Stimulated activated CD8-positive, alpha-beta memory T cell treated with anti-CD3 and anti-CD28 coated beads, Interleukin-2, amount 100 ng/mL, for 48 hours (primary cell): ENCODE results near the gene ATP8B4.
A peak's percentile ranks its signal among the peaks of the same experiment; 100 is the strongest.
"Not testable (repeated sequence)": the region's sequence is repeated elsewhere in the genome, so short reads cannot be mapped to it uniquely, and the experiment has no call there.

ENCODE experiments used
- DNase-seq, 2 donors: peaks; one replicate each; pipeline ENCODE4 v3.0.0-alpha.2; 2020; ENCODE audit warnings: low read depth in 2 of 2

The ATP8B4 gene

GRCh38 chr15:50137893-50138292 is 18.9 kb upstream of the ATP8B4 start:
- DNase-seq = no peak

GRCh38 chr15:50137330-50137761 is 18.3 kb upstream of the ATP8B4 start:
- peak in 1 of 2 donors; percentile 45 for DNase-seq

GRCh38 chr15:50135031-50135551 is 16.1 kb upstream of the ATP8B4 start:
- peak in 1 of 2 donors; percentile 15 for DNase-seq

- no peak for DNase-seq
These were observed 15.5 kb upstream of the ATP8B4 start for GRCh38 chr15:50134524-50135024.

- DNase-seq = not testable (repeated sequence)
These were observed 13.4 kb upstream of the ATP8B4 start for GRCh38 chr15:50132251-50132984.

- no peak for DNase-seq
These were observed 12.6 kb upstream of the ATP8B4 start for GRCh38 chr15:50131617-50132016.

GRCh38 chr15:50128266-50128665 is 9.2 kb upstream of the ATP8B4 start:
- no peak for DNase-seq

- no peak for DNase-seq
These were observed 8.3 kb upstream of the ATP8B4 start for GRCh38 chr15:50127255-50127777.

GRCh38 chr15:50126072-50126471 is 7.0 kb upstream of the ATP8B4 start:
- no peak for DNase-seq

GRCh38 chr15:50124631-50125030 is 5.6 kb upstream of the ATP8B4 start:
- no peak for DNase-seq

GRCh38 chr15:50123861-50124557 is 5.0 kb upstream of the ATP8B4 start:
- no peak for DNase-seq

GRCh38 chr15:50120729-50121128 is 1.7 kb upstream of the ATP8B4 start:
- no peak for DNase-seq

GRCh38 chr15:50117431-50118027 is 1.5 kb downstream of the ATP8B4 start:
- no peak for DNase-seq

- DNase-seq = no peak
These were observed 2.6 kb downstream of the ATP8B4 start for GRCh38 chr15:50116477-50116876.

GRCh38 chr15:50113992-50114780 is 4.8 kb downstream of the ATP8B4 start:
- DNase-seq = no peak

GRCh38 chr15:50113187-50113505 is 5.9 kb downstream of the ATP8B4 start:
- DNase-seq = no peak

- no peak for DNase-seq
These were observed 6.4 kb downstream of the ATP8B4 start for GRCh38 chr15:50112488-50113186.

- DNase-seq = no peak
These were observed 8.7 kb downstream of the ATP8B4 start for GRCh38 chr15:50110285-50110684.

GRCh38 chr15:50109076-50109987 is 9.7 kb downstream of the ATP8B4 start:
- no peak for DNase-seq

- DNase-seq = no peak
These were observed 10.6 kb downstream of the ATP8B4 start for GRCh38 chr15:50108461-50108860.
